SK-MEL-5 (cell line): ENCODE data around the gene GRM4. TPM values are rescaled to one million over a fixed set of nuclear protein-coding genes. Genes with fewer than 3 reads are reported as not detected.

ENCODE experiments used
- DNase-seq: peaks from one replicate; pipeline ENCODE4 v3.0.0-alpha.2; 2016; ENCODE audit warnings: low read depth, low spot score
- in situ Hi-C: cut with HindIII; loops from 2 replicates; pipeline ENCODE4 v1.10.0; 2016; ENCODE audit warnings: low sequenced_read_pairs, high pct_unique_total_duplicates, low pct_unique_long_range_greater_than_20kb
- total RNA-seq: library from RNA; depleted of rRNA; stranded (reverse); fragments of >200 nt; shearing (Covaris generic); gene quantifications from 2 replicates; pipeline ENCODE4 v1.2.3, GENCODE V29; 2014

Gene GRM4
- total RNA-seq, 1 experiment from 2014 or later: not detected

GRCh38 chr6:34161857-34162515, 16.1 kb upstream of the GRM4 start:
- DNase-seq: no peak
- in situ Hi-C loops: no loop called here

- in situ Hi-C loops: no loop called here
Measured at GRCh38 chr6:34159844-34160243, 14.0 kb upstream of the GRM4 start.

GRCh38 chr6:34158876-34159275, 13.0 kb upstream of the GRM4 start:
- no peak for DNase-seq
- in situ Hi-C loops: no loop called here

More at GRCh38 chr6:34159844-34160243, 14.0 kb upstream of the GRM4 start:
- DNase-seq: no peak

GRCh38 chr6:34157851-34158250, 12.0 kb upstream of the GRM4 start:
- DNase-seq: no peak
- in situ Hi-C loops: no loop called here

GRCh38 chr6:34157236-34157830, 11.4 kb upstream of the GRM4 start:
- DNase-seq: no peak
- in situ Hi-C loops: no loop called here

GRCh38 chr6:34155471-34156300, 9.8 kb upstream of the GRM4 start:
- in situ Hi-C loops: no loop called here
- DNase-seq: no peak

GRCh38 chr6:34154668-34155447, 9.0 kb upstream of the GRM4 start:
- in situ Hi-C loops: no loop called here

GRCh38 chr6:34152806-34153520, 7.1 kb upstream of the GRM4 start:
- in situ Hi-C loops: no loop called here
- DNase-seq: no peak

More at GRCh38 chr6:34154668-34155447, 9.0 kb upstream of the GRM4 start:
- DNase-seq: peak; percentile 26

GRCh38 chr6:34152042-34152524, 6.2 kb upstream of the GRM4 start:
- in situ Hi-C loops: no loop called here
- DNase-seq: no peak

GRCh38 chr6:34151321-34152041, 5.6 kb upstream of the GRM4 start:
- DNase-seq: no peak
- in situ Hi-C loops: no loop called here

- in situ Hi-C loops: no loop called here
- no peak for DNase-seq
Measured at GRCh38 chr6:34150766-34151165, 4.9 kb upstream of the GRM4 start.

- DNase-seq: no peak
- in situ Hi-C loops: no loop called here
Measured at GRCh38 chr6:34149831-34150400, 4.0 kb upstream of the GRM4 start.

GRCh38 chr6:34149452-34149810, 3.5 kb upstream of the GRM4 start:
- DNase-seq: no peak
- in situ Hi-C loops: no loop called here

- in situ Hi-C loops: no loop called here
- no peak for DNase-seq
Measured at GRCh38 chr6:34148631-34149451, 3.0 kb upstream of the GRM4 start.

- DNase-seq: no peak
- in situ Hi-C loops: no loop called here
Measured at GRCh38 chr6:34147906-34148630, 2.2 kb upstream of the GRM4 start.
